K562 (cell line): Measurements from ENCODE around the gene CD300H. TPM values are rescaled to one million over a fixed set of nuclear protein-coding genes. Genes with fewer than 3 reads are reported as not detected.

Experiments used
- ATAC-seq: fragments of 200-7000 bp; cut with Tn5 transposase; 3 replicates; pipeline ENCODE4 v1.9.1; 2020; ENCODE audit warnings: moderate library complexity
- BruUV-seq: library from RNA; stranded (reverse); fragments of 400-500 nt; replicated peaks from 2 replicates; lab custom pipeline; 2021; lab: Mats Ljungman, UMichigan
- CTCF ChIA-PET: fragments of 300-600 bp; formaldehyde crosslinking; extraction: SDS; loops from one replicate; lab custom pipeline; 2021; ENCODE audit warnings: low intra/inter-chr PET ratio; lab: Yijun Ruan, JAX
- POLR2A ChIA-PET: fragments of 300-600, 350-650 bp; sonication (Branson Sonifier 250); formaldehyde crosslinking; extraction: SDS; loops from one replicate; lab custom pipeline; 2021; ENCODE audit warnings: antibody characterized with exemption, inconsistent platforms; lab: Yijun Ruan, JAX
- DNase-seq, 4 experiments: peaks; one replicate each; pipeline versions ENCODE4 v3.0.0 to v3.0.0-alpha.2; 2011 to 2018; ENCODE audit warnings: low spot score in 3 of 4, mixed read lengths in 3 of 4; ENCODE audit errors: extremely low read depth in 1 of 4
- FAIRE-seq: peaks from 2 replicates; lab custom pipeline; 2011; peaks lifted over from hg19 to GRCh38; lab: Jason Lieb, UNC
- H2AFZ ChIP-seq: 2 replicates; pipeline ENCODE4 v1.6.0; 2011; ENCODE audit warnings: low read depth, low read length, control low read depth, inconsistent platforms
- H3K27ac ChIP-seq: fragments of 200-600 bp; 3 replicates; pipeline ENCODE4 v1.8.0; 2011; ENCODE audit warnings: low read depth, mild to moderate bottlenecking, control low read depth, inconsistent platforms, low read length, moderate library complexity, mixed read lengths; ENCODE audit errors: extremely low read depth
- H3K27me3 ChIP-seq, 2 experiments: fragments of 300-600 bp in 1 of 2; 2 replicates in 1 of 2; 3 replicates in 1 of 2; pipeline versions ENCODE4 v1.6.0 to v1.8.0; 2011; ENCODE audit warnings: inconsistent platforms in 2 of 2, low read length in 2 of 2, mild to moderate bottlenecking in 1 of 2, mixed read lengths in 1 of 2, moderate library complexity in 1 of 2; ENCODE audit not compliant: control insufficient read depth in 2 of 2, insufficient read depth in 2 of 2
- H3K36me3 ChIP-seq: fragments of 300-600 bp; 3 replicates; pipeline ENCODE4 v1.8.0; 2011; ENCODE audit warnings: mild to moderate bottlenecking, low read length, inconsistent platforms; ENCODE audit not compliant: control insufficient read depth, insufficient read depth
- H3K4me1 ChIP-seq, 2 experiments: fragments of 200-600 bp in 1 of 2; replicated peaks in 1 of 2; 2 replicates in 1 of 2; 3 replicates in 1 of 2; pipeline versions ENCODE4 v1.5.1 to v1.8.0; 2011; ENCODE audit warnings: inconsistent platforms in 2 of 2, low read length in 2 of 2, mild to moderate bottlenecking in 1 of 2, mixed read lengths in 1 of 2, moderate library complexity in 1 of 2; ENCODE audit not compliant: control insufficient read depth in 2 of 2, insufficient read depth in 2 of 2
- H3K4me2 ChIP-seq: 2 replicates; pipeline ENCODE4 v1.6.1; 2011; ENCODE audit warnings: low read length, control low read depth, inconsistent platforms, mixed read lengths; ENCODE audit not compliant: insufficient read depth
- H3K4me3 ChIP-seq: fragments of 200-600 bp; sonication (generic), shearing (Covaris generic); 2 replicates; pipeline ENCODE4 v1.5.1; 2016; ENCODE audit warnings: control low read depth, inconsistent platforms
- H3K79me2 ChIP-seq: fragments of 200-600 bp; 3 replicates; pipeline ENCODE4 v1.8.0; 2011; ENCODE audit warnings: low read length, inconsistent platforms; ENCODE audit not compliant: control insufficient read depth, insufficient read depth
- H3K9ac ChIP-seq, 2 experiments: 2 replicates each; pipeline versions ENCODE4 v1.6.0 to v1.6.1; 2011; ENCODE audit warnings: low read depth in 2 of 2, low read length in 2 of 2, control low read depth in 1 of 2, inconsistent platforms in 1 of 2, mild to moderate bottlenecking in 1 of 2, mixed read lengths in 1 of 2; ENCODE audit not compliant: insufficient read depth in 1 of 2
- H3K9me1 ChIP-seq: one replicate; pipeline ENCODE4 v1.6.0; 2011; ENCODE audit warnings: inconsistent platforms, mild to moderate bottlenecking, low read length, moderate library complexity; ENCODE audit not compliant: control insufficient read depth, insufficient read depth
- H3K9me3 ChIP-seq: replicated peaks from 2 replicates; pipeline ENCODE4 v1.5.1; 2011; ENCODE audit warnings: low read depth, low read length, inconsistent platforms; ENCODE audit not compliant: control insufficient read depth, insufficient read depth
- H4K20me1 ChIP-seq: replicated peaks from 2 replicates; pipeline ENCODE4 v1.6.1; 2011; ENCODE audit warnings: low read length, inconsistent platforms, mixed read lengths; ENCODE audit not compliant: control insufficient read depth, insufficient read depth
- CUX1 ChIP-seq: fragments of 200-800 bp; sonication (Bioruptor generic); IDR thresholded peaks from 2 replicates; pipeline ENCODE4 v1.6.1; 2016; ENCODE audit warnings: missing genetic modification characterization, missing compliant biosample characterization
- ELF2 ChIP-seq: fragments of 250-450 bp; sonication (Bioruptor Pico); IDR thresholded peaks from 2 replicates; pipeline ENCODE4 v1.5.0; 2021; ENCODE audit warnings: mild to moderate bottlenecking
- HMBOX1 ChIP-seq: sonication (generic); IDR thresholded peaks from 2 replicates; pipeline ENCODE4 v1.6.1; 2016
- HNRNPL ChIP-seq: fragments of 200-400 bp; formaldehyde crosslinking; IDR thresholded peaks from 2 replicates; pipeline ENCODE4 v1.6.1; 2017; ENCODE audit warnings: low read depth, mild to moderate bottlenecking, low read length
- MITF ChIP-seq: IDR thresholded peaks from 2 replicates; pipeline ENCODE4 v1.6.1; 2014; ENCODE audit warnings: antibody characterized with exemption
- NR3C1 ChIP-seq: sonication (generic); formaldehyde crosslinking; IDR thresholded peaks from 2 replicates; pipeline ENCODE4 v1.8.1; 2022; ENCODE audit warnings: missing genetic modification reagents
- NUFIP1 ChIP-seq: fragments of 450-650 bp; IDR thresholded peaks from 2 replicates; pipeline ENCODE4 v1.6.1; 2018; ENCODE audit not compliant: partially characterized antibody
- TARDBP ChIP-seq: fragments of 450-650 bp; IDR thresholded peaks from 2 replicates; pipeline ENCODE4 v1.6.1; 2016
- WGBS: fragments of 100-300 bp; shearing (Covaris generic); methylation state at CpG from one replicate; pipeline ENCODE4 v1.1.6; 2016; ENCODE audit warnings: low coverage, mixed read lengths; ENCODE audit not compliant: insufficient coverage; ENCODE audit errors: missing lambda C conversion rate; 5-methylcytosine and 5-hydroxymethylcytosine counted together
- in situ Hi-C: fragments of 300-500 bp; cut with MboI; formaldehyde crosslinking; loops from 4 replicates; pipeline ENCODE4 v1.15.0; 2018; ENCODE audit warnings: inconsistent platforms, mixed read lengths
- intact Hi-C: fragments of 100-400 bp; cut with micrococcal nuclease; formaldehyde crosslinking; loops from 2 replicates; pipeline ENCODE4 v1.14.2; 2022
- polyA plus RNA-seq, 8 experiments: library from polyadenylated mRNA; depleted of rRNA in 4 of 8; stranded (reverse) in 5 of 8; unstranded in 3 of 8; fragments of >200 nt; fragmentation: Nextera tagmentation in 2 of 8; fragmentation: Illumina TruSeq in 1 of 8; extraction: Ambion mirVana in 2 of 8; extraction: Trizol in 1 of 8; gene quantifications; 2 replicates each; pipeline versions ENCODE4 v1.2.1 to v1.2.3, GENCODE V29; 2011 to 2014; ENCODE audit warnings: inconsistent platforms in 1 of 8, missing spikeins in 1 of 8
- total RNA-seq, 7 experiments: library from RNA; depleted of rRNA in 6 of 7; stranded (reverse); fragments of >200 nt in 6 of 7; fragmentation: Illumina TruSeq in 2 of 7; extraction: Trizol in 2 of 7; gene quantifications; 2 replicates each; pipeline versions ENCODE4 v1.2.1 to v1.2.3, GENCODE V29; 2011 to 2021; ENCODE audit warnings: low replicate concordance in 1 of 7
- TF ChIP-seq, protein P1 (sequence below): fragments of 450-650 bp; IDR thresholded peaks from 2 replicates; pipeline ENCODE4 v1.6.1; 2017; ENCODE audit warnings: antibody characterized with exemption
- TF ChIP-seq, protein P2 (sequence below): fragments of 250-450 bp; sonication (Bioruptor Pico); IDR thresholded peaks from 2 replicates; pipeline ENCODE4 v1.8.0; 2022; ENCODE audit warnings: inconsistent platforms

CD300H gene
- total and polyA plus RNA-seq, 9 of the 15 experiments (the other 6 are each of a cell fraction or from before 2014, with no cell fraction given): not detected

GRCh38 chr17:74513987-74514631 lies 53.2 kb downstream of the CD300H start:
- H3K4me1 ChIP-seq: no peaks in the 10 kb centered on the region
- H3K4me3 ChIP-seq: no peak overlapping the region
- no peak overlapping the region for H3K4me2 ChIP-seq
- DNase-seq: peak; percentile 5 to 35 (median 24)
- FAIRE-seq: peak; percentile 68
- peaks cover 13% of the 10 kb centered on the region for H3K9me3 ChIP-seq
- intact Hi-C loops (no loop called here), in situ Hi-C loops (no loop called here)
- ChIA-PET CTCF (interaction anchor here (0.6 kb wide), 1 partner anchor 276 kb away, joined by 3 read pairs; no protein-coding TSS in a partner anchor), POLR2A (no interaction called here)
- H3K79me2 ChIP-seq: no peaks in the 10 kb centered on the region
- H3K9me1 ChIP-seq: no peaks in the 10 kb centered on the region
- BruUV-seq: no TSS peak
- no peaks in the 10 kb centered on the region; the same call in 2 of the 3 replicates for H3K36me3 ChIP-seq
- H3K9ac ChIP-seq: no peak overlapping the region
- no peak for ATAC-seq
- peak overlapping the region; percentile 74; the same call in 2 of the 3 replicates for H3K27ac ChIP-seq
- WGBS: 0% methylated on average over 1 of the region's 3 CpGs
- H3K27me3 ChIP-seq: no peaks in the 10 kb centered on the region
- no peaks in the 10 kb centered on the region for H4K20me1 ChIP-seq
- no peak overlapping the region for H2AFZ ChIP-seq
- TF ChIP-seq NR3C1 (CRISPR knock-in tag): no peak
- TF ChIP-seq MITF: peak; percentile 84
- TF ChIP-seq, protein P1, sequence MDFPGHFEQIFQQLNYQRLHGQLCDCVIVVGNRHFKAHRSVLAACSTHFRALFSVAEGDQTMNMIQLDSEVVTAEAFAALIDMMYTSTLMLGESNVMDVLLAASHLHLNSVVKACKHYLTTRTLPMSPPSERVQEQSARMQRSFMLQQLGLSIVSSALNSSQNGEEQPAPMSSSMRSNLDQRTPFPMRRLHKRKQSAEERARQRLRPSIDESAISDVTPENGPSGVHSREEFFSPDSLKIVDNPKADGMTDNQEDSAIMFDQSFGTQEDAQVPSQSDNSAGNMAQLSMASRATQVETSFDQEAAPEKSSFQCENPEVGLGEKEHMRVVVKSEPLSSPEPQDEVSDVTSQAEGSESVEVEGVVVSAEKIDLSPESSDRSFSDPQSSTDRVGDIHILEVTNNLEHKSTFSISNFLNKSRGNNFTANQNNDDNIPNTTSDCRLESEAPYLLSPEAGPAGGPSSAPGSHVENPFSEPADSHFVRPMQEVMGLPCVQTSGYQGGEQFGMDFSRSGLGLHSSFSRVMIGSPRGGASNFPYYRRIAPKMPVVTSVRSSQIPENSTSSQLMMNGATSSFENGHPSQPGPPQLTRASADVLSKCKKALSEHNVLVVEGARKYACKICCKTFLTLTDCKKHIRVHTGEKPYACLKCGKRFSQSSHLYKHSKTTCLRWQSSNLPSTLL: no peak
- TF ChIP-seq, protein P2, sequence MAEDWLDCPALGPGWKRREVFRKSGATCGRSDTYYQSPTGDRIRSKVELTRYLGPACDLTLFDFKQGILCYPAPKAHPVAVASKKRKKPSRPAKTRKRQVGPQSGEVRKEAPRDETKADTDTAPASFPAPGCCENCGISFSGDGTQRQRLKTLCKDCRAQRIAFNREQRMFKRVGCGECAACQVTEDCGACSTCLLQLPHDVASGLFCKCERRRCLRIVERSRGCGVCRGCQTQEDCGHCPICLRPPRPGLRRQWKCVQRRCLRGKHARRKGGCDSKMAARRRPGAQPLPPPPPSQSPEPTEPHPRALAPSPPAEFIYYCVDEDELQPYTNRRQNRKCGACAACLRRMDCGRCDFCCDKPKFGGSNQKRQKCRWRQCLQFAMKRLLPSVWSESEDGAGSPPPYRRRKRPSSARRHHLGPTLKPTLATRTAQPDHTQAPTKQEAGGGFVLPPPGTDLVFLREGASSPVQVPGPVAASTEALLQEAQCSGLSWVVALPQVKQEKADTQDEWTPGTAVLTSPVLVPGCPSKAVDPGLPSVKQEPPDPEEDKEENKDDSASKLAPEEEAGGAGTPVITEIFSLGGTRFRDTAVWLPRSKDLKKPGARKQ: no peak
- no peak for TF ChIP-seq HNRNPL
- no peak for TF ChIP-seq HMBOX1
- TF ChIP-seq NUFIP1: no peak
- 0 out of 2 replicates have a peak, but pooled peaks have one; percentile 65 for TF ChIP-seq CUX1 (CRISPR knock-in tag)
- TF ChIP-seq TARDBP: peak; percentile 94; the same call in 1 of the 2 replicates
- TF ChIP-seq ELF2 (CRISPR knock-in tag): no peak
